Osteocyte (in vitro differentiated cells): Measurements from ENCODE around the gene ASCL2. TPM values are rescaled to one million over a fixed set of nuclear protein-coding genes. Genes with fewer than 3 reads are reported as not detected.

Source experiments
- DNase-seq: peaks from one replicate; pipeline ENCODE4 v3.0.0; 2021; ENCODE audit warnings: mixed read lengths; ENCODE audit not compliant: unreplicated experiment; ENCODE audit errors: extremely low spot score
- H3K27ac Mint-ChIP-seq: one replicate; pipeline ENCODE4 v1.8.0; 2021; ENCODE audit warnings: mild to moderate bottlenecking, mixed read lengths; ENCODE audit not compliant: unreplicated experiment
- H3K27me3 Mint-ChIP-seq: one replicate; pipeline ENCODE4 v1.8.0; 2021; ENCODE audit warnings: mixed read lengths; ENCODE audit not compliant: unreplicated experiment
- H3K36me3 Mint-ChIP-seq: one replicate; pipeline ENCODE4 v1.8.0; 2021; ENCODE audit warnings: mixed read lengths; ENCODE audit not compliant: unreplicated experiment
- H3K4me1 Mint-ChIP-seq: one replicate; pipeline ENCODE4 v1.8.0; 2021; ENCODE audit warnings: mixed read lengths; ENCODE audit not compliant: unreplicated experiment
- H3K4me3 Mint-ChIP-seq: one replicate; pipeline ENCODE4 v1.8.0; 2021; ENCODE audit warnings: mild to moderate bottlenecking, moderate library complexity, mixed read lengths; ENCODE audit not compliant: unreplicated experiment
- H3K9me3 Mint-ChIP-seq: one replicate; pipeline ENCODE4 v1.8.0; 2021; ENCODE audit warnings: mixed read lengths; ENCODE audit not compliant: unreplicated experiment
- total RNA-seq: library from RNA; stranded (reverse); gene quantifications from 2 replicates; pipeline ENCODE4 v1.2.1, GENCODE V29; 2021
- TF ChIP-seq, protein P1 (sequence below): fragments of 200-600 bp; sonication (generic); IDR thresholded peaks from 2 replicates; pipeline ENCODE4 v1.5.0; 2021; ENCODE audit warnings: antibody characterized with exemption, mild to moderate bottlenecking, moderate library complexity

The ASCL2 gene
- total RNA-seq, 1 donor from 2014 or later, result not detected

DNA sequence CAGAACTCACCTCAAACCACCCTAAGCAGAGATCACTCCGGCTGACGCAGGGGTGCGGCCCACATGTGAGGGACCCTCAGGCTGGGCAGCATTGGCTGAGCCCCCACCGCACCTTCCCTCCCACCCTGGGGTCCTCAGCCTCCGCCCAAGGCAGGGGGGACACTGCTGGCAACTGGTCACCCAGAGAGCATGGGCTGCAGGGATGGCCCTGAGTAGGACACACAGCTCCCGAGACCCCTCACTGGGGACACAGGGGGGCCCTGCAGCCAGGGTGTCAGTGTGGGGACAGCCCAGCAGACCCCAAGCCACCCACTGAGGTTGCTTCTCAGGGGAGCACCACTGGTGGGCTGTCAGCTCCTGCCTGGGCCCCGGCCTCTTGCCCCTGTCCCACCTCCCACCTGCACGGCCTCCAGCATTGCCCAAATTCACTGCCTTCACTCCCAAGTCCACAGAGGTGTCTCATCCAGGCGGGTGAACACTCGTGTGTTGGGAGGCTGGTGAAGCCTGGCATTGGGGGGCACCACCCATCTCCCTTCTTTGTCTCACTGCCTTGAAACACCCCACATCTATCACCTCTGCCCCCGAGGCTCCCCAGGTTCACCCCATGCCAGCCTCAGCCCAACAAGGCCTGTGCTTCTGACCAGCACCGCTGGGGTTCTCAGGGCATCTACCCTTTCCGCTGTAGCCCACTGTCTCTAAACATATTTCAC lies 26.7 kb upstream of the ASCL2 start:
- Mint-ChIP-seq H3K27me3 (peaks cover 16% of the 10 kb centered on the region), H3K4me1 (peaks cover 4% of the 10 kb centered on the region), H3K27ac (no peak overlapping the region), H3K9me3 (no peaks in the 10 kb centered on the region), H3K4me3 (no peak overlapping the region), H3K36me3 (no peaks in the 10 kb centered on the region)
- TF ChIP-seq, protein P1, sequence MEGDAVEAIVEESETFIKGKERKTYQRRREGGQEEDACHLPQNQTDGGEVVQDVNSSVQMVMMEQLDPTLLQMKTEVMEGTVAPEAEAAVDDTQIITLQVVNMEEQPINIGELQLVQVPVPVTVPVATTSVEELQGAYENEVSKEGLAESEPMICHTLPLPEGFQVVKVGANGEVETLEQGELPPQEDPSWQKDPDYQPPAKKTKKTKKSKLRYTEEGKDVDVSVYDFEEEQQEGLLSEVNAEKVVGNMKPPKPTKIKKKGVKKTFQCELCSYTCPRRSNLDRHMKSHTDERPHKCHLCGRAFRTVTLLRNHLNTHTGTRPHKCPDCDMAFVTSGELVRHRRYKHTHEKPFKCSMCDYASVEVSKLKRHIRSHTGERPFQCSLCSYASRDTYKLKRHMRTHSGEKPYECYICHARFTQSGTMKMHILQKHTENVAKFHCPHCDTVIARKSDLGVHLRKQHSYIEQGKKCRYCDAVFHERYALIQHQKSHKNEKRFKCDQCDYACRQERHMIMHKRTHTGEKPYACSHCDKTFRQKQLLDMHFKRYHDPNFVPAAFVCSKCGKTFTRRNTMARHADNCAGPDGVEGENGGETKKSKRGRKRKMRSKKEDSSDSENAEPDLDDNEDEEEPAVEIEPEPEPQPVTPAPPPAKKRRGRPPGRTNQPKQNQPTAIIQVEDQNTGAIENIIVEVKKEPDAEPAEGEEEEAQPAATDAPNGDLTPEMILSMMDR, result no peak
- peak; percentile 51 for DNase-seq

DNA sequence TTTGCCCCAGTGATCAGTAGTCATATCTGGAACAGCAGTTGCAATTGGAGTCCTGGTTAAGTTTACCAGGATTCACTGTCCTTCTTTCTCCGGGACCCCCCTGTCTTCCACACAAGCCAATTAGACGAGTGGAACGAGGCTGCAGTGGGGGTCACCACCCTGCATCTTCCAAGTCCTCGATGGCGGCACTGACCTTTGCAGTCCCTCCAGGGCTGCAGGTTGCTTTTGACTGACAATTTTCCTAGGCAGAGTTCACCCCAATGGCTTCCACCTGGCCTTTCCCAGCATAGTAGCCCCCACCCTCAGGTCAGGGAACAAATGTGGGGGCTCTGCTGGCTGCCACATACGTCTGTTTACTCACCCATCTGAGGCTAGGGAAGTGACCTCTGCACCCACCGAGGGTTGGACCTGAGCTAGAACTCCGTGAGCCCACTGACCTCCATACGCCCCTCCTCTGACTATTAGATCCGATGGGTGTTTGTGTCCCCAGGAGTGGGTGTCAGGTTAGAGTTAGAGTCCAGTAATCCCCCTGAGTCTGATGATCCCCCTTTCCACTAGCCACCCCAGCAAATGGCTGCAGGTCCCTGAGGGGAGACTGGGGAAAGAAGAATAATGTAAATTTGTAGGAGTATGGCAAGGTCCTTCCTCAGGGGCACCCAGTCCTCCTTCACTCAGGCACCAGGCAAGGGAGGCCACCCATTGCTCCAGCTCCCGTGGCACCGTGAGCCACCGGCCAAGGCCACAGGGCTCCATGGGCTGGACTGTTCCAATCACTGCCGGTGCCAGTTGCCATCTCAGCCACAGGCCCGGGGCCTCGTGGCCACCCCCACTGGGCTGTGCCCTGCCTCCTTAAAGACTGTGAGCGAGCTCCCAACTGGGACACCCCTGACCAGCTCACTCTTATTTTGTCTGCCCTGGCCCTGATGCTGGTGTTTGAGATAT lies 25.9 kb upstream of the ASCL2 start:
- Mint-ChIP-seq H3K4me1 (no peaks in the 10 kb centered on the region), H3K27ac (no peak overlapping the region), H3K9me3 (no peaks in the 10 kb centered on the region), H3K36me3 (no peaks in the 10 kb centered on the region), H3K4me3 (no peak overlapping the region), H3K27me3 (peaks cover 16% of the 10 kb centered on the region)
- TF ChIP-seq, protein P1, result no peak
- peak; percentile 76 for DNase-seq

DNA sequence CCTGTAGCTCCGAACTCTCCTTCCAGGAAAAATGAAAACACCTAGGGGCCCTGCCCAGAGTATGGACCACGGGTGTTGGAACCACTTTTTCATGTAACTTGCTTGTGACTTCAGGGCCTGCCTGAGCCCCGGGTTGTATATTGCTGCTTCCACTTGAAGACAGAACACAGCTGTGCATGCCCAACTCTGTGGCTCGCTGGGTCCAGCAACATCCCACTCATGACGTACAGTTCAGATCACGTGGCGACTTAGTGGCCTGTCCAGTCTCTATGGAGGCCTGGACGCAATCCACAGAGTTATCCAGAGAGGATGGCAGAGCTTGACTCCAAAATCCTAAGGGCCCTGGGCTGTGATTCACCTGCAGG lies 24.5 kb upstream of the ASCL2 start:
- TF ChIP-seq, protein P1, result no peak
- H3K27me3 Mint-ChIP-seq, result peaks cover 18% of the 10 kb centered on the region
- peak; percentile 60 for DNase-seq
- no peak overlapping the region for H3K27ac Mint-ChIP-seq
- no peaks in the 10 kb centered on the region for H3K9me3 Mint-ChIP-seq
- no peaks in the 10 kb centered on the region for H3K36me3 Mint-ChIP-seq
- no peak overlapping the region for H3K4me3 Mint-ChIP-seq
- peaks cover 3% of the 10 kb centered on the region for H3K4me1 Mint-ChIP-seq

DNA sequence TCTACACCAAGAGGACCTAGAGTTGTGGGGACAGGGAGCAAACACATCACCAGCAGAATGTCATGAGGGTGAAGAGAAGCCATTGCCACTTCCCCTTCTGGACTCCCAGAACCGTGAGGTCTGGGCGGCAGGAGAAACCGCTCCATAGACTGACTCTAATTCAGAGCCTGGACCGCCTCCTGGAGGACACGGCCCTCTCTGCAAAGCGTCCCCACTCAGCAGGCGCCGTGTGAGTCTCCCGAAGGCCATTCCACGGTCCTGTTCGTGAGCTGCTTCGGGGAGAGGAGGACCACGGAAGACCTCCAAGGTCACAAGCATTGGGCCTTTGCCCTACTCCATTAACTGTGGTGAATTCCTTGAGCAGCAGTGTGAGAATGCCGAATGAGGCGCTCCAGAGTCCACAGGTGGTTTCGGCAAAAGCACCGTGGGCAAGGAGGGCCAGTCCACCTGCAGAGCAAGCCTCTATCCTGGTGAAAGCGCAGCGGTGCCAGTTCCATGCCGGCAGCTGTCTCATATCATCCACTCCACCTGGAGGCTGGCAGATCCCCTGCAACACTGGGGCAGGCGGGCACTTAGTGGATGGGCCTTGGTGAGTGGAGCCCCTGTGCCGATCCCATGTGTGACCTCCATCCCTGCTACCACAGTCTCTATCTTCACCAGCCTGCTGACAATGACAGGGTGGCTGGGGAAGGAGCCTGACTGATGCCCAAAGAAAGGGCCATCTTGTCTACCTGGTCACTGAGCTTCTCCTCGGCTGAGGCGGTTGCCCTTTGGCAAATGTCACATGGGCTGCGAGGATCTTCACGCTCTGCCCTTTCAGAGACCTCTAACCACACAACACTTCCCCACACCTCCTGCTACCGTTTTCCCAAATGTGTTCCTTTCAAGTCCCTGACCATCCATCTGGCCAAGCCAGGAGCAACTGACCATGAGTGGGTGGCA lies 23.9 kb upstream of the ASCL2 start:
- H3K27me3 Mint-ChIP-seq, result peaks cover 25% of the 10 kb centered on the region

More for the DNA sequence above, 23.9 kb upstream of the ASCL2 start:
- TF ChIP-seq, protein P1, result no peak
- H3K4me3 Mint-ChIP-seq, result no peak overlapping the region
- DNase-seq, result peak; percentile 79
- H3K9me3 Mint-ChIP-seq, result no peaks in the 10 kb centered on the region
- peaks cover 3% of the 10 kb centered on the region for H3K4me1 Mint-ChIP-seq
- H3K36me3 Mint-ChIP-seq, result no peaks in the 10 kb centered on the region
- no peak overlapping the region for H3K27ac Mint-ChIP-seq
